ENCODE data around the gene GMPS. TPM values are rescaled to one million over a fixed set of nuclear protein-coding genes. Genes with fewer than 3 reads are reported as not detected.

The GMPS gene
- total and polyA plus RNA-seq, 2 donors: 21.7 to 35.9 TPM

DNA sequence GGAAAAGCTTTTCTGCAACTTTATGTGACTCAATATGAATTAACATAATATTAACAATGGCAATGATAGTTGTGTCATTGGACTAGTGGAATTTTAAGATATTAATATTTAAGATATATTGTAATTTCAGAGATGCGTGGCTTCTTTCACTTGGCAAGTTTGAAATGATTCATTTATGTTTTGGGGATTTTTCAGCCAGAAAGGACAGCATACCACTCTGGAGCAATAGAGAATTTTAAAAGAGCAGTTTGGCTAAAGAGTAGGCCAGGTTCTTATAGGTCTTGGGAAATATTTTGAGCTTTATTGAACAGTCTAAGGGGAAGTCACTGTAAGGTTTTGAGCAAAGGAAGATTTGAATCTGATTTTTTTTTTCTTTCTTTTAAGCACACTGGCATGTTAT lies 16.5 kb downstream of the GMPS start:
- DNase-seq (ENCODE audit: extremely low spot score): no peak
- 93% methylated on average over 1 of the region's 1 CpG for WGBS
- Histone ChIP-seq H3K27ac (ENCODE audit: low read depth) (no peak overlapping the region), H3K4me1 (ENCODE audit: insufficient read depth) (peaks cover 1% of the 10 kb centered on the region), H3K36me3 (ENCODE audit: insufficient read depth) (no peaks in the 10 kb centered on the region), H3K4me3 (ENCODE audit: low read depth, low read length) (no peak overlapping the region)

GRCh38 chr3:155889212-155889611 lies 18.8 kb downstream of the GMPS start:
- H3K4me3 ChIP-seq (ENCODE audit: low read depth, low read length): no peak overlapping the region
- WGBS: 94% methylated on average over 5 of the region's 5 CpGs
- H3K36me3 ChIP-seq (ENCODE audit: insufficient read depth): no peaks in the 10 kb centered on the region
- H3K27ac ChIP-seq (ENCODE audit: low read depth): no peak overlapping the region
- no peak for DNase-seq (ENCODE audit: extremely low spot score)
- H3K4me1 ChIP-seq (ENCODE audit: insufficient read depth): no peaks in the 10 kb centered on the region

DNA sequence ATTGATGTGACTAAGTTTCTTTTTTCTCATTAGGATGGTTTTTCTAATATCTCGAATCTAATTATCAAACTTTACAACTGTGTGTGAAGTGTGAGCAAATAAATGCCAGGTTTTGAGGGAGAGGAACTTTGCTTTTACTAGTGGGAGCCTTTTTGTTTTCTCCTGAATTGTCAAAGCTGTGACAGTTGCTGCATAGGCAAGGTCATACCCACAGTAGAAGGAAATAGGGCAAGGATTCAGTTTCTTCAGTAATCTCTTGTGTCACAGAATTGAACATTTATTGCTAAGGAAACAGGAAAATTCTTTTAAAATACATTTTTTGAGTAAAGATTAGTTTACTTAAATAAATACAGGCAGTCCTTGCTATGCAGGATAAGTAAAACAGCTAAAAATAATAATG lies 19.5 kb downstream of the GMPS start:
- Histone ChIP-seq H3K4me1 (ENCODE audit: insufficient read depth) (no peaks in the 10 kb centered on the region), H3K27ac (ENCODE audit: low read depth) (no peak overlapping the region), H3K36me3 (ENCODE audit: insufficient read depth) (peaks cover 1% of the 10 kb centered on the region), H3K4me3 (ENCODE audit: low read depth, low read length) (no peak overlapping the region)
- WGBS: 59% methylated on average over 1 of the region's 1 CpG
- no peak for DNase-seq (ENCODE audit: extremely low spot score)

DNA sequence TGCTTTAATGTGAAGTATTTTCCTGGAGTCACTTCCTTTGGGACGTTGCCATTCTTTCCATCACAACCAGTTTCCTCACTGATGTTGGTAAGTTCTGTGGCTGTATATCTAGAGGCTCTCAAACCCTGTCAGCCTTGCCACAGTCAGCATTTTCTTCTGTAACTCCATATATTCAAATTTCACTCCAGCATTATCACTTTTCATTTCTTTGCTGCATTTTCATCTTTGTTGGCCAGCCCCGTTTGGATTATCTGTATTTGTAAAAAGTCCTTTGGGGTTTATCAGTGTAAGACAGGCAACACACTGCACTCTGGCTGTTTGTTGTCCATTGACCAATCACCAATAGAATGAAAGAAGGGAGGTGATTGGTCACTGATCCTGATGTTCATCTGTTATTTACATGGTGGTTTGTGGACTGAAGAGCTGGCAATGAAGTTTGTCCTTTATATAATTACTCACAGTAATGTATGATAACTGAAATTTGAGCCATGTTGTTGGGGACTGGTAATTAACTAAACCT lies 20.3 kb downstream of the GMPS start:
- peaks cover 1% of the 10 kb centered on the region for H3K36me3 ChIP-seq (ENCODE audit: insufficient read depth)
- WGBS: 15% methylated on average over 2 of the region's 2 CpGs
- DNase-seq (ENCODE audit: extremely low spot score): no peak
- H3K27ac ChIP-seq (ENCODE audit: low read depth): no peak overlapping the region
- H3K4me3 ChIP-seq (ENCODE audit: low read depth, low read length): no peak overlapping the region
- no peaks in the 10 kb centered on the region for H3K4me1 ChIP-seq (ENCODE audit: insufficient read depth)

DNA sequence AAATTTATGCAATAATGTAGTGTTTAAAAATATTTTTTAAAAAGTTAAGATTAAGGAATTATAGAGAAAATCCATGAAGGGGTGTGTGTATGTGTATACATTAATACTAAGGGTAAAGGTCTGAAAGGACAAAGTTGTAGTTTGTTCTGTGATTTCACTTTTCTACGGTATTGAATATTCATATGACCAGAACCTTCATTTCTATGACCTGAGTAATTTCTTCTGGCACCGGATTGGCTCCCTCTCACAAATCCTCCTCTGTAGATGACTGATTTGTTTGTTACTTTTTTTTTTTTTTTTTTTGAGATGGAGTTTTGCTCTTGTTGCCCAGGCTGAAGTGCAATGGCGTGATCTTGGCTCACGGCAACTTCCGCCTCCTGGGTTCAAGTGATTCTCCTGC lies 20.9 kb downstream of the GMPS start:
- H3K27ac ChIP-seq (ENCODE audit: low read depth): no peak overlapping the region
- DNase-seq (ENCODE audit: extremely low spot score): no peak
- 96% methylated on average over 5 of the region's 5 CpGs for WGBS

DNA sequence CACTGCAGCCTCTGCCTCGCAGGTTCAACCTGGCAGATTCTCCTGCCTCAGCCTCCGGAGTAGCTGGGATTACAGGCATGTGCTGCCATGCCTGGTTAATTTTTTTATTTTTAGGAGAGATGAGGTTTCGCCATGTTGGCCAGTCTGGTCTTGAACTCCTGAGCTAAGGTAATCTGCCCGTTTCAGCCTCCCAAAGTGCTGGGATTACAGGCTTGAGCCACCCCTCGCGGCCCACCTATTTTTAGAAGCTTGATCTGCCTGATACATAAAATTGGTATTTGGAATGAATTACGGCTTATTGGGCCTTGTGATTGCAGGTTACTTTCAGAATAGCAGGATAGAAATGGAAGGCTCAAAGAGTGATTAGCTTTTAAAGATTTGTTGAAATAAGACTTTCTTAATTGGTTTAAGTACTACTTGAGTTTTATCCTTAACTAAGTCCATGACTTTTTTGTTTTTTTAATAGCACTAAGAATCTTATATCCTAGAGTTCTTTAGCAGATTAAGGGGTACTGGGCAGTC lies 25.0 kb downstream of the GMPS start:
- WGBS: 93% methylated on average over 7 of the region's 7 CpGs
- DNase-seq (ENCODE audit: extremely low spot score): no peak
- peaks cover 5% of the 10 kb centered on the region for H3K36me3 ChIP-seq (ENCODE audit: insufficient read depth)

More for the DNA sequence above, 20.9 kb downstream of the GMPS start:
- Histone ChIP-seq H3K36me3 (ENCODE audit: insufficient read depth) (peaks cover 1% of the 10 kb centered on the region), H3K4me3 (ENCODE audit: low read depth, low read length) (no peak overlapping the region), H3K4me1 (ENCODE audit: insufficient read depth) (no peaks in the 10 kb centered on the region)

DNA sequence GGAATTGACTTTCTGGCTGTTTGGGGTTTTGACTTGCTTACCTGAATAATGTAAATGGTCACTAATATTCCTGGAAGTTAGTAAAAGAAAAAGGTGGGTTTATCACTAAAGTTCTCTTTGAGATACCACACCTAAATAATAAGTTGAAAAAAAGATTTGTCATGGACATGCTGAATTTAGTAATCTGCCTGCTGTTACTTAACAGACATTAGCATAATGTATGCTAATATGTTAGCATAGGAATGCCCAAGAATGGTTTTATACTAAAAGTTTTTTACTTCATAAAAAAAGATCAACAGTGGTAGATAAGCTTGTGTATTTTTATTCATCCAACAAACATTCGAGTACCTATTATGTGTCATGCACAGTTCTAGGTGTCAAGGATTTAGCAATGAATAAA lies 36.5 kb downstream of the GMPS start:
- H3K36me3 ChIP-seq (ENCODE audit: insufficient read depth): no peaks in the 10 kb centered on the region
- 97% methylated on average over 1 of the region's 1 CpG for WGBS
- DNase-seq (ENCODE audit: extremely low spot score): no peak

More for the DNA sequence above, 25.0 kb downstream of the GMPS start:
- Histone ChIP-seq H3K4me3 (ENCODE audit: low read depth, low read length) (no peak overlapping the region), H3K4me1 (ENCODE audit: insufficient read depth) (no peaks in the 10 kb centered on the region), H3K27ac (ENCODE audit: low read depth) (no peak overlapping the region)

DNA sequence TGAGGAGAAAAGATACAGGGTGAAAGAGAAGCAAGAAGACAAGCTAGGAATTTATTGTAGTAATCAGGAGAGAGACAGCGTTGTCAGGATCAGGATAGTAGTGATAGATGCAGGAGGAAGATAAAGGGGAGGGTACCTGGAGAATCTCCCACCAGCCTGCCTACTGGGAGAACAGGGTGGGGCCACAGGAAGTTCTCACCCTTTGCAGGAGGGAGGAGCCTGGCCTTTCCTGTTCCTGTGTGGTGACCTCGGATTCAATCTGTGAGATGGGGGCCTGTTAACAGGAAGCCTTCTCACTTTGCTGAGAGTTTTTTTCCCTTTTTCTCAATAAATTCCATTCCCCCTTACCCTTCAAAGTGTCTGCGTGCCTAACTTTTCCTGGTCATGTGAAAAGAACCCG lies 37.6 kb downstream of the GMPS start:
- no peaks in the 10 kb centered on the region for H3K4me1 ChIP-seq (ENCODE audit: insufficient read depth)
- DNase-seq (ENCODE audit: extremely low spot score): no peak
- no peak overlapping the region for H3K4me3 ChIP-seq (ENCODE audit: low read depth, low read length)
- no peaks in the 10 kb centered on the region for H3K36me3 ChIP-seq (ENCODE audit: insufficient read depth)
- 86% methylated on average over 4 of the region's 4 CpGs for WGBS
- no peak overlapping the region for H3K27ac ChIP-seq (ENCODE audit: low read depth)

More for the DNA sequence above, 36.5 kb downstream of the GMPS start:
- no peaks in the 10 kb centered on the region for H3K4me1 ChIP-seq (ENCODE audit: insufficient read depth)
- no peak overlapping the region for H3K27ac ChIP-seq (ENCODE audit: low read depth)
- H3K4me3 ChIP-seq (ENCODE audit: low read depth, low read length): no peak overlapping the region

- Histone ChIP-seq H3K4me1 (ENCODE audit: insufficient read depth) (no peaks in the 10 kb centered on the region), H3K4me3 (ENCODE audit: low read depth, low read length) (no peak overlapping the region), H3K27ac (ENCODE audit: low read depth) (no peak overlapping the region), H3K36me3 (ENCODE audit: insufficient read depth) (no peaks in the 10 kb centered on the region)
- no peak for DNase-seq (ENCODE audit: extremely low spot score)
These were observed 38.2 kb downstream of the GMPS start for GRCh38 chr3:155908605-155909004.

DNA sequence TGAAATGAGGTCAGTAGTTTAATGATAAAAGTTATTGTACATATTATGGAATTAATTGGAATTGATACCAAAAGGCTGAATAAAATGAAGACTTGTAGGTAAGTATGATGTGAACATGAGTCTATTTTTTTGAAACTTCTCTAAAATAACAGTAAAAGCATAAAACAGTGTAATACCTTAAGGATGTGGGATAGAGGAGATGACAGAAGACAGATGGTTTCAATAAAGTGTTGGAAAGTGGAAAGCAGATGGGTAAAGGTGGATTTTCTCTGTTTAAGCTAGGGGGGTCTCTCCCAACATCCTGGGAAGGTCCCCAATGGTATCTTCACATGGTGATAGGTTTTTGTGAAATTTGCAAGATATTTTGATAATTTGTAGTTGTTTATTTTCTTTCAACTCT lies 41.6 kb downstream of the GMPS start:
- DNase-seq (ENCODE audit: extremely low spot score): no peak
- Histone ChIP-seq H3K36me3 (ENCODE audit: insufficient read depth) (no peaks in the 10 kb centered on the region), H3K27ac (ENCODE audit: low read depth) (no peak overlapping the region), H3K4me1 (ENCODE audit: insufficient read depth) (no peaks in the 10 kb centered on the region), H3K4me3 (ENCODE audit: low read depth, low read length) (no peak overlapping the region)

- WGBS: 59% methylated on average over 1 of the region's 1 CpG
- Histone ChIP-seq H3K27ac (ENCODE audit: low read depth) (no peak overlapping the region), H3K4me3 (ENCODE audit: low read depth, low read length) (no peak overlapping the region), H3K36me3 (ENCODE audit: insufficient read depth) (peaks cover 2% of the 10 kb centered on the region), H3K4me1 (ENCODE audit: insufficient read depth) (no peaks in the 10 kb centered on the region)
- DNase-seq (ENCODE audit: extremely low spot score): no peak
These were observed 42.2 kb downstream of the GMPS start for GRCh38 chr3:155912579-155913190.

- Histone ChIP-seq H3K4me3 (ENCODE audit: low read depth, low read length) (no peak overlapping the region), H3K4me1 (ENCODE audit: insufficient read depth) (no peaks in the 10 kb centered on the region), H3K36me3 (ENCODE audit: insufficient read depth) (peaks cover 2% of the 10 kb centered on the region), H3K27ac (ENCODE audit: low read depth) (no peak overlapping the region)
- no peak for DNase-seq (ENCODE audit: extremely low spot score)
- WGBS: 94% methylated on average over 1 of the region's 1 CpG
These were observed 47.3 kb downstream of the GMPS start for GRCh38 chr3:155917781-155918180.

DNA sequence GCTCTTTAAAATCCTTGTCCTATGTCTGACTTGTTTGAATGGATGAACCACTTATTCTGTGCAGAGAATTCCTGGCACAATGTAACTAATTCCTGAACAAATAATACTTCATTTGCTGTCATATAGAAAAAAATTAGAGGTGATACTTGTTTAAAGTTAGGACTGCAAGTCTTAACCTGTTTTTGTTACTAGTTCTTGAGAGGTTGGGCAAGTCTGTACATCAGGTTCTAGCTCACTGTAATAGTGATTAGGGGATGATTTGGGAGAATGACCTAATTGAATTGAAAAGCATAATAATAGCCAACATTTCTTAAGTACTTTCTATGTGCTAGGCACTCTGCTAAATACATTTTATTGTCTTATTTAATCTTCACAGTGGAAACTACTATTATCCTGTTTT lies 49.3 kb downstream of the GMPS start:
- Histone ChIP-seq H3K4me1 (ENCODE audit: insufficient read depth) (no peaks in the 10 kb centered on the region), H3K27ac (ENCODE audit: low read depth) (no peak overlapping the region), H3K4me3 (ENCODE audit: low read depth, low read length) (no peak overlapping the region), H3K36me3 (ENCODE audit: insufficient read depth) (peaks cover 2% of the 10 kb centered on the region)
- no peak for DNase-seq (ENCODE audit: extremely low spot score)

- no peaks in the 10 kb centered on the region for H3K4me1 ChIP-seq (ENCODE audit: insufficient read depth)
- WGBS: 68% methylated on average over 2 of the region's 2 CpGs
- peaks cover 6% of the 10 kb centered on the region for H3K36me3 ChIP-seq (ENCODE audit: insufficient read depth)
- DNase-seq (ENCODE audit: extremely low spot score): no peak
- H3K4me3 ChIP-seq (ENCODE audit: low read depth, low read length): no peak overlapping the region
- H3K27ac ChIP-seq (ENCODE audit: low read depth): no peak overlapping the region
These were observed 51.0 kb downstream of the GMPS start for GRCh38 chr3:155921486-155921885.

DNA sequence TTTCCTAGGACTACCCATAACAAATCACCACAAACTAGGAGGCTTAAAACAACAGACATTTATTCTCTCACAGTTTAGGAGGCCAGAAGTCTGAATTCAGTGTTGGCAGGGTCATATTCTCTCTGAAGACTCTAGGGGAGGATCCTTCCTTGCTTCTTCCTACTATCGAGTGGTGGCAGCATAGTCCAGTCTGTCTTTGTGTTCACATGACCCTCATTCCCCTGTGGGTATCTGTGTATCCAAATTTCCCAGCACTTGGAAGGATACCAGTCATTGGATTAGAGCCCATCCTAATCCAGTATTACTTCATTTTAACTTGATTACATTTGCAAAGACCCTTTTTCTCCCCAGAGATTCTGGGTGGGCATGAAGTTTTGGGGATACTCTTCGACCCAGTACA lies 63.8 kb downstream of the GMPS start:
- 56% methylated on average over 2 of the region's 2 CpGs for WGBS
- no peak overlapping the region for H3K27ac ChIP-seq (ENCODE audit: low read depth)
- H3K4me1 ChIP-seq (ENCODE audit: insufficient read depth): no peaks in the 10 kb centered on the region
- peaks cover 4% of the 10 kb centered on the region for H3K36me3 ChIP-seq (ENCODE audit: insufficient read depth)
- no peak overlapping the region for H3K4me3 ChIP-seq (ENCODE audit: low read depth, low read length)
- DNase-seq (ENCODE audit: extremely low spot score): no peak

Measured in urinary bladder (tissue), 4 donors.